HL-60 (cell line): ENCODE data around the gene FASTK.

Experiments used
- CTCF ChIP-seq: IDR thresholded peaks from one replicate; pipeline ENCODE4 v1.5.1; 2011; ENCODE audit warnings: low read length, control low read depth, inconsistent platforms; ENCODE audit not compliant: insufficient read depth
- SPI1 ChIP-seq: IDR thresholded peaks from 2 replicates; pipeline ENCODE4 v1.6.1; 2012; ENCODE audit warnings: low read depth, mild to moderate bottlenecking, borderline replicate concordance

- TF ChIP-seq CTCF (peak; percentile 13), SPI1 (peak; percentile 57; the same call in 1 of the 2 replicates)
Observed at GRCh38 chr7:151028131-151028947, 52.3 kb downstream of the FASTK start, which contains the start of gene ABCB8.
